ENCODE data around the gene ST7. TPM values are rescaled to one million over a fixed set of nuclear protein-coding genes. Genes with fewer than 3 reads are reported as not detected.

ST7 gene
- total and polyA plus RNA-seq, 2 of the 8 experiments (the other 6 are each of a cell fraction or from before 2014, with no cell fraction given), result 16.3 to 18.0 TPM

DNA sequence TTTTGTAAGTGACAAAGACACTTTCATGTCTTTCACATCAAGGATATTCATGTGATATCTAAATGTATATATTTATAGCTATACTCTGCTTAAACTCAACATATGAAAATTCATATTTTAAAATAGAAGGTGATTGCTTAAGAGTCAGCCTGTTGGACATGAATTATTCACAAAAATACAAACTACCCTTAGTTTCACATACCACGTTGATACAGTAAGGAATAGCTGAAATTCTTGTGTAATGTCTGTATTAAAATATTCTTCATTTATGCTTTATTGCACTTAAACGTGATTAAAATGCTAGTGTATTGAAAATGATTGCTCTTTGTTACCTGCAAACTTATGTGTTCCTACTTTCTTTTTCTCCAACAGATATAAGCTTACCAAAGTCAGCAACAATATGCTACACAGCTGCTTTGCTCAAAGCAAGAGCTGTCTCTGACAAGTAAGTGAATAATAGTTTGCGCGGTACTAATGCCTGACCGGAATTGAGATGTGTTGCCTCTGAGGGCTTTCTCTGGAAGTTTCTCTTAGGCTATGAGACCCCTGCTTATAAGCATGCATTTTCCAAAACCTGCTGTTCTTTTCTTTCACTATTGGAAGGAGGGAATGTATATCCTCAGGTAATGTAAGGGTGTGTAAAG lies 235.8 kb downstream of the ST7 start (continued):
- TF ChIP-seq, protein P1, sequence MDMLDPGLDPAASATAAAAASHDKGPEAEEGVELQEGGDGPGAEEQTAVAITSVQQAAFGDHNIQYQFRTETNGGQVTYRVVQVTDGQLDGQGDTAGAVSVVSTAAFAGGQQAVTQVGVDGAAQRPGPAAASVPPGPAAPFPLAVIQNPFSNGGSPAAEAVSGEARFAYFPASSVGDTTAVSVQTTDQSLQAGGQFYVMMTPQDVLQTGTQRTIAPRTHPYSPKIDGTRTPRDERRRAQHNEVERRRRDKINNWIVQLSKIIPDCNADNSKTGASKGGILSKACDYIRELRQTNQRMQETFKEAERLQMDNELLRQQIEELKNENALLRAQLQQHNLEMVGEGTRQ (IDR thresholded peaks at IDR 0.05; ENCODE audit: low read length), result no peak
- no peak for TF ChIP-seq EZH2 (IDR thresholded peaks at IDR 0.05; ENCODE audit: low read depth, low read length, severe bottlenecking)

Data from H1 (cell line).